Measurements from ENCODE around the gene GPR157. TPM values are rescaled to one million over a fixed set of nuclear protein-coding genes. Genes with fewer than 3 reads are reported as not detected.

The GPR157 gene
- total RNA-seq, 6 experiments from 2014 or later = 5.6 to 12.5 (median 7.0) TPM

DNA sequence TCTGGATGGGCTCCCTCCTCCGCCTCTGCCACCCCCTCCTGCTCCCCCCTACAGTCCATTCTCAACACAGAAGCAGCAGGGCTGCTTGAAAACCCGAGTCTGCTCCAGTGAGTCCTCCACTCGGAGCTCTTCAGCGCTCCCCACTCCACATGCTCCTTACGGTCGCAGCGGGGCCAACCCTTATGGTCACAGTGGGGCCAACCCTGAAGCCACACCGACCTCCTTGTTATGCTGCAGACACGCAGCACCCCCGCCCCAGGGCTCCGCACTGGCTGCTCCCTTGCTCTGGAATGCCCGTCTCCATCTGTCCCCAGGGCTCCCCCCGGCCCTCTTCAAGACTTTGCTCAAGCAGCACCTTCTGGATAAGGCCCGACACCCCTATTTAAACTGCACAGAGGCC, 22.6 kb downstream of the GPR157 start:
- no peak overlapping the region for H3K27ac ChIP-seq
- peaks cover 0 to 16% (median 4%) of the 10 kb centered on the region in 4 donors for H3K36me3 ChIP-seq
- peaks cover 0 to 7% (median 2%) of the 10 kb centered on the region in 4 donors for H3K4me1 ChIP-seq
- intact Hi-C loops (cut with DNase I) = no loop called here
- no peak for TF ChIP-seq CTCF (IDR thresholded peaks at IDR 0.05)
- TF ChIP-seq POLR2A (IDR thresholded peaks at IDR 0.05) = no peak
- ATAC-seq (no peak), DNase-seq (no peak)
- WGBS (ENCODE audit: insufficient coverage, low coverage, low lambda C conversion rate, missing lambda C conversion rate) = 93% methylated on average over 12 of the region's 14 CpGs
- no peak overlapping the region for H3K4me3 ChIP-seq
- H3K9me3 ChIP-seq = no peaks in the 10 kb centered on the region
- no peaks in the 10 kb centered on the region for H3K27me3 ChIP-seq

DNA sequence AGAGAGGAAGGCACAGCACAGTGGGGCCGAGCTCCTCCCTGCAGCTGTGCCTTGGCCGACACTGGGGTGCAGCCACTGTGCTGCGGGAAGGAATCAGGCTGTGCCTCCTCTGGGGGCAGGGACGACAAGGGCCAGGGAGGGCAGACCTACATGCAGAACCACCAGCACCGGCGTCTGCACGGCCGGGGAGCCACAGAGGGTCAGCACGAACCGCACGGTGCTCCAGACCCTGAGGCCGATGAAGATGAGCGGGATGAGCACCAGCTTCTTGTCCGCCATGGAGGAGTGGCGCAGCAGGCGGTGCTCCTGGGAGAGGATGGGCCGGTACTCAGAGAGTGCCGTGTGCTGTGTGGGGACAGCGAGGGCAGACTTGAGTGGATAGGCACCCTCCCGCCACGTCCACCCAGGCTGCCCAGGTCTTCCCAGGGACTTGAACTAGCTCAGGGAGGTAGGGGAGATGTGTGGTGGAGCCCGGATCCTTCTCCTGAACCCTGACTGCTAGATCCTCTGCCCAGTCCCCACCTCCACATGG, 23.5 kb downstream of the GPR157 start:
- H3K4me1 ChIP-seq = peaks cover 0 to 6% (median 4%) of the 10 kb centered on the region in 4 donors
- H3K27me3 ChIP-seq = no peaks in the 10 kb centered on the region
- H3K27ac ChIP-seq = no peak overlapping the region
- ATAC-seq (no peak), DNase-seq (no peak)
- no peak overlapping the region for H3K4me3 ChIP-seq
- intact Hi-C loops (cut with DNase I) = no loop called here
- no peaks in the 10 kb centered on the region for H3K9me3 ChIP-seq
- peaks cover 0 to 16% (median 4%) of the 10 kb centered on the region in 4 donors for H3K36me3 ChIP-seq
- TF ChIP-seq POLR2A (IDR thresholded peaks at IDR 0.05) = no peak
- no peak for TF ChIP-seq CTCF (IDR thresholded peaks at IDR 0.05)
- WGBS (ENCODE audit: insufficient coverage, low coverage, low lambda C conversion rate, missing lambda C conversion rate) = no CpG with 5 or more reads among the region's 22 CpGs

DNA sequence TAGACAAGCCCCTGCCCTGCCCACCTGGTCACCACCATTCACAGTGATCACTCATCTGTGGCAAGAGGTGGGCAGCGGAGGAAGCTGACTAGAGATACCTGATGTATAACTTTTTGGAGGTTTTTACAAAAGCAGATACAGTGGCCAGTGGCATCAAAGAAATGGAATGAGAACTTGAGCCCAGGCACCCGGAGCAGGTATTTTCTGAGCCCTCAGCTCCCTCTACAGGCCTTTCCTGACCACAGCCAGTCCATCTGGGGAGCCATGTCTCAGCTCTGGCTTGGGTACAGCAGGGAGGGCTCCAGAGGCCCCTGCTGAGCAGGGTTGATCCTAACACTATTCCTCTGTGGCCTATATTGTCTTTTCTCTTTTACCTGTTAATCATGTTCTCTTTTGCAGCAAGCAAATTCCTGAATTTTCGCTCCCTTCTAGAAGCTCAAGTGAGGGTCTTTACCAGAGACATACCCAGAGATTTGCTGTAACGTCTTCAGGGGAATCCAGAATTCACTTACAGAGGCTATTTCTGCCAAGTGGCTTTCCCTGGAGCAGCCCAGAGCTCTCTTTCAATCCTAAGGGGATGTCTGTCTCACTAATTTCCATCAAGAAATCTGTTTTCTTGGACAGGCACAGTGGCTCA, 27.3 kb downstream of the GPR157 start:
- intact Hi-C loops (cut with DNase I) = no loop called here
- TF ChIP-seq POLR2A (IDR thresholded peaks at IDR 0.05) (no peak), CTCF (IDR thresholded peaks at IDR 0.05) (peak; percentile 23 to 58 (median 48))

DNA sequence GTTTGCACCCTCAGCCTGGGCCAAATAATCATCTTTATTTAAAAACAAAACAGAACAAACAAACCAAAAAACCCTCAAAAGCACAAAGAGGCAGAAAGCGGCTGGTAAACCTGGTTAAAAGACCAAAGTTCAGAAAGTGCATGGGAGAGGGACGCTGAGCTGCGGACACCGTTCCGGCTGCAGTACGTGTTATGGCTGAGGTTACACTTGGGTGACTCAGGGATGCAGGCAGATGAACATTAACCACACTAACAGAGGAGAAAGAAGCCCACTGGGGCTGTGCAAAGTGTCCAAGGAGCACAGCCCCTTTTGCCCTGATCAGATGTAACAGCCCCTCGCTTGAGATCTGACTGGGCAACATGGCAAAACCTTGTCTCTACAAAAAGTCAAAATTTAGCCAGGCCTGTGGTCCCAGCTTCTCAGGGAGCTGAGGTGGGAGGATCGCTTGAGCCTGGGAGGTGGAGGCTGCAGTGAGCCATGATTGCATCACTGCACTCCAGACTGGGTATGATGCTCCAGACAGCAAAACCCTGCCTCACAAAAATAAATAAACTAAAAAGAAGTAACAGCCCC, 28.3 kb downstream of the GPR157 start:
- Histone ChIP-seq H3K27ac (no peak overlapping the region), H3K4me1 (peaks cover 0 to 6% (median 0%) of the 10 kb centered on the region in 4 donors), H3K4me3 (no peak overlapping the region), H3K9me3 (no peaks in the 10 kb centered on the region), H3K27me3 (no peaks in the 10 kb centered on the region), H3K36me3 (peaks cover 0 to 16% (median 4%) of the 10 kb centered on the region in 4 donors)
- ATAC-seq = peak; percentile 67 to 77 (median 72)
- intact Hi-C loops (cut with DNase I) = no loop called here
- TF ChIP-seq CTCF (IDR thresholded peaks at IDR 0.05) (no peak), POLR2A (IDR thresholded peaks at IDR 0.05) (no peak)
- 34% methylated on average over 7 of the region's 8 CpGs for WGBS (ENCODE audit: insufficient coverage, low coverage, low lambda C conversion rate, missing lambda C conversion rate)
- no peak for DNase-seq

More for the DNA sequence above, 27.3 kb downstream of the GPR157 start:
- H3K4me3 ChIP-seq = no peak overlapping the region
- H3K9me3 ChIP-seq = no peaks in the 10 kb centered on the region
- H3K4me1 ChIP-seq = peaks cover 0 to 6% (median 0%) of the 10 kb centered on the region in 4 donors
- DNase-seq = no peak
- H3K27ac ChIP-seq = no peak overlapping the region
- ATAC-seq = peak; percentile 59 to 73 (median 65)
- peaks cover 0 to 16% (median 4%) of the 10 kb centered on the region in 4 donors for H3K36me3 ChIP-seq
- 81% methylated on average over 2 of the region's 4 CpGs for WGBS (ENCODE audit: insufficient coverage, low coverage, low lambda C conversion rate, missing lambda C conversion rate)
- H3K27me3 ChIP-seq = no peaks in the 10 kb centered on the region

Data from right lobe of liver (tissue), 6 donors.